Transverse colon (tissue), 4 donors: ENCODE data around the gene COMMD4. TPM values are rescaled to one million over a fixed set of nuclear protein-coding genes. Genes with fewer than 3 reads are reported as not detected.
"Not testable (repeated sequence)": the region's sequence is repeated elsewhere in the genome, so short reads cannot be mapped to it uniquely, and the experiment has no call there.

ENCODE experiments used
- DNase-seq: peaks from one replicate; pipeline ENCODE4 v3.0.0-alpha.2; 2019
- H3K27ac ChIP-seq, 4 donors: fragments of 200-600 bp; sonication (generic); 2 replicates each; pipeline ENCODE4 v1.5.1; 2016 to 2018; ENCODE audit warnings: inconsistent platforms in 4 of 4
- H3K27me3 ChIP-seq: fragments of 200-600 bp; sonication (generic); 2 replicates; pipeline ENCODE4 v1.5.1; 2017; ENCODE audit warnings: inconsistent platforms
- H3K36me3 ChIP-seq, 4 donors: fragments of 200-600 bp; sonication (generic); 2 replicates each; pipeline ENCODE4 v1.5.1; 2017 to 2019; ENCODE audit warnings: inconsistent platforms in 4 of 4
- H3K4me1 ChIP-seq, 4 donors: fragments of 200-600 bp; sonication (generic); 2 replicates each; pipeline ENCODE4 v1.5.1; 2017 to 2020; ENCODE audit warnings: inconsistent platforms in 4 of 4
- H3K4me3 ChIP-seq, 4 donors: fragments of 200-600 bp; sonication (generic); 1 replicate in 1 of 4; 2 replicates in 3 of 4; pipeline versions ENCODE4 v1.5.1 to v1.6.1; 2017 to 2019; ENCODE audit warnings: inconsistent platforms in 4 of 4
- H3K9me3 ChIP-seq, 2 donors: fragments of 200-600 bp; sonication (generic); 2 replicates each; pipeline ENCODE4 v1.5.1; 2017 to 2019; ENCODE audit warnings: inconsistent platforms in 2 of 2
- CTCF ChIP-seq, 5 experiments: fragments of 200-600 bp in 3 of 5; fragments of 450-650 bp in 2 of 5; sonication (generic) in 3 of 5; IDR thresholded peaks; 1 replicate in 2 of 5; 2 replicates in 3 of 5; pipeline ENCODE4 v1.5.1; 2016 to 2017; ENCODE audit warnings: antibody characterized with exemption in 5 of 5, inconsistent platforms in 3 of 5, mild to moderate bottlenecking in 2 of 5, moderate library complexity in 1 of 5
- EP300 ChIP-seq: sonication (generic); formaldehyde crosslinking; IDR thresholded peaks from one replicate; pipeline ENCODE4 v1.6.1; 2017; ENCODE audit warnings: antibody characterized with exemption, low read depth
- POLR2A ChIP-seq: fragments of 450-650 bp; IDR thresholded peaks from one replicate; pipeline ENCODE4 v1.6.1; 2016; ENCODE audit warnings: antibody characterized with exemption, mild to moderate bottlenecking, moderate library complexity
- POLR2AphosphoS5 ChIP-seq, 3 donors: sonication (generic); formaldehyde crosslinking; IDR thresholded peaks; one replicate each; pipeline ENCODE4 v1.6.1; 2016; ENCODE audit warnings: antibody characterized with exemption in 3 of 3
- WGBS, 2 donors: methylation state at CpG; one replicate each; pipeline ENCODE4 v1.1.5; 2018; ENCODE audit warnings: low coverage in 1 of 2; 5-methylcytosine and 5-hydroxymethylcytosine counted together
- in situ Hi-C, 4 donors: fragments of 200-750 bp; cut with MboI; loops; one replicate each; pipeline versions ENCODE4 v1.15.0 to v1.15.1; 2017; ENCODE audit warnings: low sequenced_read_pairs in 3 of 4, low pct_ligation_motif_present in 1 of 4, low pct_unique_long_range_greater_than_20kb in 1 of 4
- intact Hi-C: fragments of 100-400 bp; cut with DNase I; formaldehyde crosslinking; loops from one replicate; pipeline ENCODE4 v1.15.1; 2023; ENCODE audit warnings: low total_unique reads
- total RNA-seq, 4 donors: library from RNA; depleted of rRNA; stranded (reverse); fragments of >200 nt; gene quantifications; one replicate each; pipeline ENCODE4 v1.1.0, GENCODE V29; 2016

Gene COMMD4
- total RNA-seq = 10 to 100 TPM; 33.2 to 97.3 (median 70.3) TPM

GRCh38 chr15:75335705-75336355, at the start of gene COMMD4:
Gene COMMD4, plus strand, starts transcription at chr15:75336063. Its CDS starts 27 bp downstream, at chr15:75336090.
- peak within 1 kb of the TSS; percentile 75 to 84 (median 81) for H3K27ac ChIP-seq
- peak within 1 kb of the TSS; percentile 47 to 98 (median 73) for H3K4me3 ChIP-seq
- in situ Hi-C loops = loop anchor here in 1 of 4 donors (25.0 kb wide), 1 partner anchor 324 kb away; the partner anchor contains the start of gene PPCDC
- no peaks in the 10 kb centered on the region for H3K27me3 ChIP-seq
- 0% methylated on average over 39 of the region's 42 CpGs; no CpG with 5 or more reads in 1 of the 2 donors for WGBS, 2 donors
- no peaks in the 10 kb centered on the region for H3K9me3 ChIP-seq
- peak; percentile 96 for DNase-seq
- intact Hi-C loops = no loop called here
- peak; percentile 21 for TF ChIP-seq POLR2A
- no peak for TF ChIP-seq CTCF (IDR thresholded peaks at IDR 0.05)
- peak; percentile 43 for TF ChIP-seq EP300
- TF ChIP-seq POLR2AphosphoS5 (IDR thresholded peaks at IDR 0.05) = peak; percentile 53 to 72 (median 64)
- peaks cover 7 to 18% (median 16%) of the 10 kb centered on the region in 4 donors for H3K4me1 ChIP-seq
- H3K36me3 ChIP-seq = no peaks in the 10 kb centered on the region

DNA sequence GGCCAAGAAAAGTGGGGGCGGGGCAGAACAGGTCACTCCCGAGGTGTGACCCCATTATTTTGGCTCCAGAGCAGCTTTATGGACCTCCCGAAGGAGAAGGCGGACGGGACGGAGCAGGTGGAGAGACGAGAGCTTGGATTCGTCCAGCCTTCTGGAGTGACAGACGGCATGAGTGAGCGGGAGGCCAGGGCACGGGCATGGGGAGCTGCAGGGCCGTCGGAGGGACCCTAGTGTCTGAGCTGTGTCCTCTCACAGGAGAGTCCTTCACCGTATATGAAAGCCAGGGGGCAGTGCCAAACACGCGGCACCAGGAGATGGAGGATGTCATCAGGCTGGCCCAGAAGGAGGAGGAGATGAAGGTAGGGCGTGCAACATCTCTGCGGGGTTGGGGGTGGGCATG, 42.2 kb upstream of the COMMD4 start:
- H3K27me3 ChIP-seq, DNase-seq, H3K27ac ChIP-seq, intact Hi-C loops, in situ Hi-C loops, H3K9me3 ChIP-seq, H3K4me1 ChIP-seq, H3K36me3 ChIP-seq, H3K4me3 ChIP-seq: not testable (repeated sequence)
- whole genome bisulfite sequencing, 2 donors = no CpG with 5 or more reads among the region's 18 CpGs

GRCh38 chr15:75298541-75299310, 37.1 kb upstream of the COMMD4 start:
- H3K27me3 ChIP-seq, H3K27ac ChIP-seq, H3K9me3 ChIP-seq, H3K4me1 ChIP-seq, H3K4me3 ChIP-seq, DNase-seq, in situ Hi-C loops, intact Hi-C loops, H3K36me3 ChIP-seq: not testable (repeated sequence)
- 81% methylated on average over 6 of the region's 13 CpGs; no CpG with 5 or more reads in 1 of the 2 donors for WGBS, 2 donors

DNA sequence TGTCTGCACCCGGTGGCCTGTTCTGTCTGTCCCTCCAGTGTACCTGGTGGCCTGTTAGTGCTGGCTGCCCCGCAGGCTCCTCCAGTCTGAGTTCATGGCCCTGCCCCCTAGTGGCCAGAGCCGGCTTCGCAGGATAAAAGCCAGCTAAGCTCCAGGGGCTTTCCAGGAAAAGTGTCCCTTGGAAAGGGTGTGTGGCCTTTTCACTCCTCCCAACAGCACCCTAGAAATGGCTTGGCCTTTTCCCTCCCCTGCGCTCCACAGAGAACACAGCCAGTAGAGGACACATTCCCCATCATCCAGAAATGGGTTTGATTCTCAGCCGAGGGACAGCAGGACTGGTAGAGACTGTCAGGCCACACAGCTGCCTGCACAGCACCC, 36.6 kb upstream of the COMMD4 start:
- TF ChIP-seq CTCF (IDR thresholded peaks at IDR 0.05) = peak; percentile 38 to 63 (median 60)
- H3K4me3 ChIP-seq, H3K9me3 ChIP-seq, intact Hi-C loops, H3K27ac ChIP-seq, H3K36me3 ChIP-seq, H3K4me1 ChIP-seq, in situ Hi-C loops, H3K27me3 ChIP-seq: not testable (repeated sequence)
- 0% methylated on average over 3 of the region's 6 CpGs; no CpG with 5 or more reads in 1 of the 2 donors for WGBS, 2 donors
- peak; percentile 74 for DNase-seq

DNA sequence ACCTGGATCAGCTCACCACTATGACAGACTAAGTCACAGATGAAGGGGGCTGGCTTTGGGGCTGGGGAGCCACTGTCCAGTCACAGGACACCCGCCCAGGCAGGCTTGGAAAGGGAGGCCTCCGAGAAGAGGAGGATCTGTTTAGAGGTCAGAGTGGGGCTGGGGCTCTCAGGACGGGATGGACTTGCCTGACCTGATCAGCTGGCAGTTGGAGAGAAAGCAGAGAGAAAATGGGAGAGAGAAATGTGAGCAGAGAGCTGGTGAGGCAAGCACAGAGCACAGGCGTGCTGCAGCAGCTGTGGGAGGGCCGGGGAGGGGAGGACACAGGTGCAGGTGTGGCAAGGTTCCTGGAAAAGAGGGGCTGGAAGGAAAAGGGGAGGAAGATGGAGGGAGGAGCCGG, 35.8 kb upstream of the COMMD4 start:
- H3K9me3 ChIP-seq, H3K27me3 ChIP-seq, H3K27ac ChIP-seq, H3K36me3 ChIP-seq, DNase-seq, H3K4me1 ChIP-seq, H3K4me3 ChIP-seq, intact Hi-C loops: not testable (repeated sequence)
- 0 to 53% methylated on average over 1 to 6 of the region's 6 CpGs for WGBS, 2 donors
- in situ Hi-C loops = loop anchor here in 2 of 4 donors (25.0 kb wide), 2 partner anchors 288 to 1238 kb away; partner anchors contain the start of gene PPCDC (in 1 of the 2)
